B cell (primary cell): ENCODE measurements around the gene RBKS.

Experiments
- CTCF ChIP-seq: fragments of 200-600 bp; IDR thresholded peaks from one replicate; pipeline ENCODE4 v1.8.0; 2022; ENCODE audit warnings: antibody characterized with exemption, mild to moderate bottlenecking
- EZH2 ChIP-seq: IDR thresholded peaks from 2 replicates; pipeline ENCODE4 v1.6.1; 2012; ENCODE audit warnings: borderline replicate concordance, low read depth, mild to moderate bottlenecking, moderate library complexity, low read length; ENCODE audit not compliant: insufficient read depth, poor library complexity, severe bottlenecking

DNA sequence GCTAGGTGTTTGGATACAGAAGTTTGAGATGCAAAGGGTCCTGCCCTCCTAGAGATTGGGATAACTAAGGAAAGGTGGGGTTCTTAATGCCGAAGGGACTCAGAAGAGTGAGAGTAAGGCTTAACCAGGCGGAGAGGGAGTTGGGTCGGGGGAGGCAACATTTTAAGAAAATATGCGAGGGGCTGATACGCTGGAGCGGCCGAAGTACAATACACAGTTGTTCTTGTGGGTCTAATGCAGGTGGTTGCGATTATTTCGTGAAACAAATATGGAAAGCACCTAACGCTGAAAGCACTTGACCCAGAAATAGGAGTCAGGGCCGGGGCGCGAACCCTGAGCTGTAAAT, 119.0 kb downstream of the RBKS start:
- TF ChIP-seq CTCF (no peak), EZH2 (no peak)
